Measurements from ENCODE around the gene BACH2. TPM values are rescaled to one million over a fixed set of nuclear protein-coding genes. Genes with fewer than 3 reads are reported as not detected.
"Not testable (repeated sequence)": the region's sequence is repeated elsewhere in the genome, so short reads cannot be mapped to it uniquely, and the experiment has no call there.

BACH2 gene
- total RNA-seq, result 0.38 and 2.1 TPM in 2 replicates

GRCh38 chr6:90296341-90297114 lies at the start of gene BACH2:
BACH2 (minus strand) TSS chr6:90296843; CDS start chr6:90008844, 287,999 bp downstream.
- TF ChIP-seq CTCF (IDR thresholded peaks at IDR 0.05; ENCODE audit: insufficient read depth, low read length, severe bottlenecking), result peak; percentile 34
- H3K27me3 ChIP-seq (ENCODE audit: control insufficient read depth, insufficient read depth, low read length), result peaks cover 5% of the 10 kb centered on the region
- no peak for FAIRE-seq
- H3K36me3 ChIP-seq (ENCODE audit: control insufficient read depth, insufficient read depth, low read length), result no peaks in the 10 kb centered on the region
- peak; percentile 82 for DNase-seq (ENCODE audit: low read depth)
- peak within 1 kb of the TSS; percentile 58 for H3K4me3 ChIP-seq (ENCODE audit: low read depth, low read length)

- H3K27me3 ChIP-seq (ENCODE audit: control insufficient read depth, insufficient read depth, low read length), result no peaks in the 10 kb centered on the region
- DNase-seq (ENCODE audit: low read depth) (peak; percentile 43), FAIRE-seq (no peak)
- TF ChIP-seq CTCF (IDR thresholded peaks at IDR 0.05; ENCODE audit: insufficient read depth, low read length, severe bottlenecking), result no peak
- no peak overlapping the region for H3K4me3 ChIP-seq (ENCODE audit: low read depth, low read length)
- H3K36me3 ChIP-seq (ENCODE audit: control insufficient read depth, insufficient read depth, low read length), result no peaks in the 10 kb centered on the region
Measured at GRCh38 chr6:90343576-90343975, 46.9 kb upstream of the BACH2 start.

- Histone ChIP-seq H3K36me3 (ENCODE audit: control insufficient read depth, insufficient read depth, low read length) (no peaks in the 10 kb centered on the region), H3K27me3 (ENCODE audit: control insufficient read depth, insufficient read depth, low read length) (no peaks in the 10 kb centered on the region), H3K4me3 (ENCODE audit: low read depth, low read length) (no peak overlapping the region)
- TF ChIP-seq CTCF (IDR thresholded peaks at IDR 0.05; ENCODE audit: insufficient read depth, low read length, severe bottlenecking), result no peak
- FAIRE-seq, result no peak
- DNase-seq (ENCODE audit: low read depth), result peak; percentile 73
Measured at GRCh38 chr6:90338409-90338808, 41.8 kb upstream of the BACH2 start.

- no peaks in the 10 kb centered on the region for H3K27me3 ChIP-seq (ENCODE audit: control insufficient read depth, insufficient read depth, low read length)
- FAIRE-seq, result no peak
- no peak for TF ChIP-seq CTCF (IDR thresholded peaks at IDR 0.05; ENCODE audit: insufficient read depth, low read length, severe bottlenecking)
Measured at GRCh38 chr6:90336388-90336947, 39.8 kb upstream of the BACH2 start.

GRCh38 chr6:90333928-90334327 lies 37.3 kb upstream of the BACH2 start:
- H3K27me3 ChIP-seq (ENCODE audit: control insufficient read depth, insufficient read depth, low read length), result no peaks in the 10 kb centered on the region
- no peak for TF ChIP-seq CTCF (IDR thresholded peaks at IDR 0.05; ENCODE audit: insufficient read depth, low read length, severe bottlenecking)
- FAIRE-seq, result no peak
- no peak for DNase-seq (ENCODE audit: low read depth)
- H3K4me3 ChIP-seq (ENCODE audit: low read depth, low read length), result no peak overlapping the region
- H3K36me3 ChIP-seq (ENCODE audit: control insufficient read depth, insufficient read depth, low read length), result no peaks in the 10 kb centered on the region

More at GRCh38 chr6:90336388-90336947, 39.8 kb upstream of the BACH2 start:
- no peaks in the 10 kb centered on the region for H3K36me3 ChIP-seq (ENCODE audit: control insufficient read depth, insufficient read depth, low read length)
- no peak for DNase-seq (ENCODE audit: low read depth)
- H3K4me3 ChIP-seq (ENCODE audit: low read depth, low read length), result no peak overlapping the region

- FAIRE-seq; H3K4me3 ChIP-seq (ENCODE audit: low read depth, low read length); DNase-seq (ENCODE audit: low read depth); H3K36me3 ChIP-seq (ENCODE audit: control insufficient read depth, insufficient read depth, low read length); H3K27me3 ChIP-seq (ENCODE audit: control insufficient read depth, insufficient read depth, low read length): not testable (repeated sequence)
Measured at GRCh38 chr6:90332978-90333543, 36.4 kb upstream of the BACH2 start.

Measured in bronchial epithelial cell (primary cell).